IPS-20b (cell line): ENCODE data around the gene IPCEF1.

Experiments used
- H3K27ac ChIP-seq: one replicate; pipeline ENCODE4 v1.5.1; 2013; ENCODE audit warnings: low read length
- H3K27me3 ChIP-seq: 2 replicates; pipeline ENCODE4 v1.6.1; 2013; ENCODE audit warnings: mild to moderate bottlenecking, low read length, inconsistent platforms; ENCODE audit not compliant: insufficient read depth
- H3K36me3 ChIP-seq: 2 replicates; pipeline ENCODE4 v1.6.1; 2013; ENCODE audit warnings: low read depth, mild to moderate bottlenecking, inconsistent platforms, low read length, moderate library complexity; ENCODE audit not compliant: insufficient read depth
- H3K4me1 ChIP-seq: 2 replicates; pipeline ENCODE4 v1.6.1; 2013; ENCODE audit warnings: mild to moderate bottlenecking, control low read depth, inconsistent platforms, low read length, moderate library complexity; ENCODE audit not compliant: insufficient read depth
- H3K4me3 ChIP-seq: 2 replicates; pipeline ENCODE4 v1.5.1; 2013; ENCODE audit warnings: mild to moderate bottlenecking, low read length, inconsistent platforms
- H3K9ac ChIP-seq: 2 replicates; pipeline ENCODE4 v1.6.1; 2013; ENCODE audit warnings: low read depth, mild to moderate bottlenecking, inconsistent platforms, low read length, moderate library complexity
- H3K9me3 ChIP-seq: 2 replicates; pipeline ENCODE4 v1.6.1; 2013; ENCODE audit warnings: mild to moderate bottlenecking, low read depth, low read length, inconsistent platforms; ENCODE audit not compliant: insufficient read depth

The IPCEF1 gene

GRCh38 chr6:154356690-154357089, at the start of gene IPCEF1:
Gene IPCEF1, minus strand, starts transcription at chr6:154356803. Its CDS starts 90,856 bp downstream, at chr6:154265947.
- Histone ChIP-seq H3K27me3 (no peaks in the 10 kb centered on the region), H3K27ac (no peak within 1 kb of the TSS), H3K4me3 (no peak within 1 kb of the TSS), H3K9ac (no peak within 1 kb of the TSS), H3K36me3 (no peaks in the 10 kb centered on the region), H3K4me1 (no peaks in the 10 kb centered on the region), H3K9me3 (no peaks in the 10 kb centered on the region)

- 0 out of 2 replicates have a peak, but pooled peaks cover 4% of the 10 kb centered on the region for H3K36me3 ChIP-seq
- H3K27me3 ChIP-seq = no peaks in the 10 kb centered on the region
- peaks cover 4% of the 10 kb centered on the region; the same call in 1 of the 2 replicates for H3K4me1 ChIP-seq
- no peak overlapping the region for H3K4me3 ChIP-seq
- no peak overlapping the region for H3K9ac ChIP-seq
- H3K9me3 ChIP-seq = no peaks in the 10 kb centered on the region
- H3K27ac ChIP-seq = no peak overlapping the region
These were observed 49.7 kb upstream of the IPCEF1 start for GRCh38 chr6:154406301-154406700.

- Histone ChIP-seq H3K27ac (no peak overlapping the region), H3K36me3 (0 out of 2 replicates have a peak, but pooled peaks cover 4% of the 10 kb centered on the region), H3K9me3 (no peaks in the 10 kb centered on the region), H3K4me1 (no peaks in the 10 kb centered on the region), H3K4me3 (no peak overlapping the region), H3K27me3 (no peaks in the 10 kb centered on the region), H3K9ac (no peak overlapping the region)
These were observed 48.3 kb upstream of the IPCEF1 start for GRCh38 chr6:154404791-154405400.

- Histone ChIP-seq H3K27ac (no peak overlapping the region), H3K36me3 (no peaks in the 10 kb centered on the region), H3K4me1 (no peaks in the 10 kb centered on the region), H3K9me3 (no peaks in the 10 kb centered on the region), H3K4me3 (no peak overlapping the region), H3K9ac (no peak overlapping the region), H3K27me3 (no peaks in the 10 kb centered on the region)
These were observed 47.2 kb upstream of the IPCEF1 start for GRCh38 chr6:154403788-154404187.

- Histone ChIP-seq H3K36me3 (no peaks in the 10 kb centered on the region), H3K27me3 (no peaks in the 10 kb centered on the region)
These were observed 45.6 kb upstream of the IPCEF1 start for GRCh38 chr6:154402081-154402780.

GRCh38 chr6:154399097-154399496, 42.5 kb upstream of the IPCEF1 start:
- Histone ChIP-seq H3K4me3 (no peak overlapping the region), H3K36me3 (no peaks in the 10 kb centered on the region), H3K9me3 (no peaks in the 10 kb centered on the region), H3K4me1 (no peaks in the 10 kb centered on the region), H3K27ac (no peak overlapping the region), H3K27me3 (no peaks in the 10 kb centered on the region), H3K9ac (no peak overlapping the region)

More at GRCh38 chr6:154402081-154402780, 45.6 kb upstream of the IPCEF1 start:
- Histone ChIP-seq H3K27ac (no peak overlapping the region), H3K4me3 (no peak overlapping the region), H3K9ac (no peak overlapping the region), H3K4me1 (no peaks in the 10 kb centered on the region), H3K9me3 (no peaks in the 10 kb centered on the region)

- Histone ChIP-seq H3K9me3 (no peaks in the 10 kb centered on the region), H3K27ac (no peak overlapping the region), H3K4me3 (no peak overlapping the region)
These were observed 41.0 kb upstream of the IPCEF1 start for GRCh38 chr6:154397491-154398195.

GRCh38 chr6:154395878-154396277, 39.3 kb upstream of the IPCEF1 start:
- H3K9me3 ChIP-seq = no peaks in the 10 kb centered on the region
- H3K4me1 ChIP-seq = no peaks in the 10 kb centered on the region
- H3K27ac ChIP-seq = no peak overlapping the region
- no peaks in the 10 kb centered on the region for H3K36me3 ChIP-seq
- no peak overlapping the region for H3K4me3 ChIP-seq
- no peak overlapping the region for H3K9ac ChIP-seq
- H3K27me3 ChIP-seq = no peaks in the 10 kb centered on the region

More at GRCh38 chr6:154397491-154398195, 41.0 kb upstream of the IPCEF1 start:
- no peaks in the 10 kb centered on the region for H3K36me3 ChIP-seq
- no peaks in the 10 kb centered on the region for H3K27me3 ChIP-seq
- no peak overlapping the region for H3K9ac ChIP-seq
- H3K4me1 ChIP-seq = no peaks in the 10 kb centered on the region

- H3K36me3 ChIP-seq = no peaks in the 10 kb centered on the region
- no peak overlapping the region for H3K4me3 ChIP-seq
- H3K27me3 ChIP-seq = no peaks in the 10 kb centered on the region
- no peaks in the 10 kb centered on the region for H3K4me1 ChIP-seq
- no peak overlapping the region for H3K9ac ChIP-seq
- H3K27ac ChIP-seq = no peak overlapping the region
- H3K9me3 ChIP-seq = no peaks in the 10 kb centered on the region
These were observed 38.7 kb upstream of the IPCEF1 start for GRCh38 chr6:154395316-154395715.

- Histone ChIP-seq H3K27me3 (no peaks in the 10 kb centered on the region), H3K4me1 (no peaks in the 10 kb centered on the region), H3K36me3 (no peaks in the 10 kb centered on the region), H3K9ac (no peak overlapping the region), H3K4me3 (no peak overlapping the region), H3K27ac (no peak overlapping the region), H3K9me3 (no peaks in the 10 kb centered on the region; the same call in 1 of the 2 replicates)
These were observed 38.0 kb upstream of the IPCEF1 start for GRCh38 chr6:154394571-154394970.

- Histone ChIP-seq H3K9ac (no peak overlapping the region), H3K36me3 (no peaks in the 10 kb centered on the region), H3K9me3 (no peaks in the 10 kb centered on the region; the same call in 1 of the 2 replicates), H3K27me3 (no peaks in the 10 kb centered on the region), H3K4me3 (no peak overlapping the region), H3K27ac (no peak overlapping the region), H3K4me1 (no peaks in the 10 kb centered on the region)
These were observed 33.4 kb upstream of the IPCEF1 start for GRCh38 chr6:154390034-154390433.
